Endothelial cell of umbilical vein (primary cell): ENCODE results near the gene TYROBP. TPM values are rescaled to one million over a fixed set of nuclear protein-coding genes. Genes with fewer than 3 reads are reported as not detected.

ENCODE experiments used
- BruUV-seq: library from RNA; stranded (reverse); fragments of 400-500 nt; replicated peaks from 2 replicates; lab custom pipeline; 2021; lab: Mats Ljungman, UMichigan
- CTCF ChIA-PET: fragments of 300-600, 350-600 bp; sonication (Branson Sonifier 250); formaldehyde crosslinking; loops from one replicate; lab custom pipeline; 2021; ENCODE audit warnings: antibody characterized with exemption, inconsistent platforms; lab: Charles Lee
- POLR2A ChIA-PET: fragments of 300-600, 350-600 bp; sonication (Branson Sonifier 250); formaldehyde crosslinking; loops from one replicate; lab custom pipeline; 2021; ENCODE audit warnings: antibody characterized with exemption, inconsistent platforms; lab: Charles Lee
- DNase-seq: peaks from one replicate; pipeline ENCODE4 v3.0.0-alpha.2; 2011; ENCODE audit warnings: low read depth, low spot score
- FAIRE-seq: peaks from 2 replicates; lab custom pipeline; 2011; peaks lifted over from hg19 to GRCh38; lab: Jason Lieb, UNC
- H2AFZ ChIP-seq: 2 replicates; pipeline ENCODE4 v1.6.0; 2012; ENCODE audit warnings: low read depth, low read length, control low read depth, inconsistent platforms
- H3K27ac ChIP-seq: 2 replicates; pipeline ENCODE4 v1.5.1; 2011; ENCODE audit warnings: low read depth, mild to moderate bottlenecking, control low read depth, low read length, moderate library complexity; ENCODE audit not compliant: insufficient read depth
- H3K27me3 ChIP-seq, 2 experiments: 2 replicates each; pipeline versions ENCODE4 v1.6.0 to v1.6.1; 2011; ENCODE audit warnings: low read length in 2 of 2, mixed read lengths in 1 of 2; ENCODE audit not compliant: control insufficient read depth in 2 of 2, insufficient read depth in 2 of 2
- H3K36me3 ChIP-seq, 2 experiments: 2 replicates in 1 of 2; 3 replicates in 1 of 2; pipeline ENCODE4 v1.5.1; 2011; ENCODE audit warnings: low read length in 2 of 2, mild to moderate bottlenecking in 1 of 2, moderate library complexity in 1 of 2; ENCODE audit not compliant: control insufficient read depth in 2 of 2, insufficient read depth in 2 of 2; ENCODE audit errors: extremely low read depth in 1 of 2
- H3K4me1 ChIP-seq: 3 replicates; pipeline ENCODE4 v1.5.1; 2011; ENCODE audit warnings: mild to moderate bottlenecking, low read length; ENCODE audit not compliant: control insufficient read depth, insufficient read depth; ENCODE audit errors: extremely low read depth
- H3K4me2 ChIP-seq: 2 replicates; pipeline ENCODE4 v1.6.1; 2011; ENCODE audit warnings: low read length, control low read depth, mixed read lengths; ENCODE audit not compliant: insufficient read depth
- H3K4me3 ChIP-seq, 3 experiments: fragments of 200-600 bp in 1 of 3; sonication (generic), shearing (Covaris generic) in 1 of 3; replicated peaks in 1 of 3; 2 replicates each; pipeline ENCODE4 v1.5.1; 2011 to 2016; ENCODE audit warnings: control low read depth in 3 of 3, low read length in 3 of 3, mild to moderate bottlenecking in 2 of 3, inconsistent platforms in 1 of 3, low read depth in 1 of 3, moderate library complexity in 1 of 3; ENCODE audit not compliant: insufficient read depth in 1 of 3
- H3K79me2 ChIP-seq: 2 replicates; pipeline ENCODE4 v1.6.0; 2012; ENCODE audit warnings: low read length, inconsistent platforms; ENCODE audit not compliant: control insufficient read depth, insufficient read depth
- H3K9ac ChIP-seq: replicated peaks from 2 replicates; pipeline ENCODE3; 2011; ENCODE audit warnings: low read length, control low read depth; ENCODE audit not compliant: insufficient read depth; ENCODE audit errors: extremely low read depth
- H3K9me1 ChIP-seq: replicated peaks from 3 replicates; pipeline ENCODE4 v1.6.0; 2011; ENCODE audit warnings: mild to moderate bottlenecking, low read length; ENCODE audit not compliant: control insufficient read depth, insufficient read depth; ENCODE audit errors: extremely low read depth
- H3K9me3 ChIP-seq: replicated peaks from 2 replicates; pipeline ENCODE4 v1.5.1; 2012; ENCODE audit warnings: low read length, inconsistent platforms; ENCODE audit not compliant: control insufficient read depth, insufficient read depth
- H4K20me1 ChIP-seq: replicated peaks from 2 replicates; pipeline ENCODE3; 2011; ENCODE audit warnings: mild to moderate bottlenecking, low read length; ENCODE audit not compliant: control insufficient read depth, insufficient read depth; ENCODE audit errors: extremely low read depth
- CTCF ChIP-seq, 2 donors: IDR thresholded peaks; 1 replicate in 1 of 2; 2 replicates in 1 of 2; pipeline ENCODE4 v1.5.1; 2011; ENCODE audit warnings: low read length in 2 of 2, mild to moderate bottlenecking in 2 of 2, moderate library complexity in 2 of 2, control low read depth in 1 of 2, inconsistent platforms in 1 of 2, low read depth in 1 of 2; ENCODE audit not compliant: insufficient read depth in 1 of 2; ENCODE audit errors: extremely low read depth in 1 of 2
- EZH2 ChIP-seq: IDR thresholded peaks from 2 replicates; pipeline ENCODE4 v1.6.1; 2012; ENCODE audit warnings: borderline replicate concordance, low read depth, mild to moderate bottlenecking, moderate library complexity, low read length, inconsistent platforms; ENCODE audit not compliant: severe bottlenecking
- FOS ChIP-seq: IDR thresholded peaks from 2 replicates; pipeline ENCODE4 v1.6.1; 2011; ENCODE audit warnings: mild to moderate bottlenecking, low read length, moderate library complexity, borderline replicate concordance; ENCODE audit not compliant: insufficient read depth
- GATA2 ChIP-seq: IDR thresholded peaks from 2 replicates; pipeline ENCODE4 v1.7.0; 2011; ENCODE audit warnings: low read depth, mild to moderate bottlenecking, moderate library complexity, mixed read lengths, low read length; ENCODE audit not compliant: insufficient read length, insufficient read depth
- JUN ChIP-seq: IDR thresholded peaks from 2 replicates; pipeline ENCODE4 v1.6.1; 2011; ENCODE audit warnings: borderline replicate concordance, low read depth; ENCODE audit not compliant: insufficient read length, insufficient read depth
- MYC ChIP-seq: IDR thresholded peaks from one replicate; pipeline ENCODE4 v1.6.1; 2011; ENCODE audit warnings: mild to moderate bottlenecking, low read depth, low read length
- POLR2A ChIP-seq: IDR thresholded peaks from 2 replicates; pipeline ENCODE4 v1.6.1; 2012; ENCODE audit warnings: low read depth, mild to moderate bottlenecking, control low read depth, low read length
- POLR2AphosphoS5 ChIP-seq: IDR thresholded peaks from 2 replicates; pipeline ENCODE4 v1.6.1; 2012; ENCODE audit warnings: low read depth, mild to moderate bottlenecking, control low read depth, low read length, moderate library complexity; ENCODE audit not compliant: insufficient read depth
- dilution Hi-C: fragments of 300-500 bp; cut with MboI; formaldehyde crosslinking; loops from one replicate; pipeline ENCODE4 v1.15.0; 2019; ENCODE audit warnings: low sequenced_read_pairs; ENCODE audit not compliant: extremely low pct_ligation_motif_present
- intact Hi-C: fragments of 100-400 bp; cut with micrococcal nuclease; formaldehyde crosslinking; loops from one replicate; pipeline ENCODE4 v1.10.0; 2022
- polyA plus RNA-seq, 4 experiments: library from polyadenylated mRNA; depleted of rRNA in 3 of 4; stranded (reverse) in 3 of 4; unstranded in 1 of 4; fragments of >200 nt; gene quantifications; 2 replicates each; pipeline versions ENCODE4 v1.2.1 to v1.2.3, GENCODE V29; 2011 to 2012; ENCODE audit warnings: missing spikeins in 1 of 4
- total RNA-seq: library from RNA; stranded (reverse); gene quantifications from 2 replicates; pipeline ENCODE4 v1.2.3, GENCODE V29; 2021
- TF ChIP-seq, protein P1 (sequence below): IDR thresholded peaks from 2 replicates; pipeline ENCODE4 v1.6.1; 2011; ENCODE audit not compliant: insufficient read depth, insufficient read length

The TYROBP gene
- total and polyA plus RNA-seq, 2 donors (not counting 3 experiments of a cell fraction or from before 2014, with no cell fraction given): not detected

DNA sequence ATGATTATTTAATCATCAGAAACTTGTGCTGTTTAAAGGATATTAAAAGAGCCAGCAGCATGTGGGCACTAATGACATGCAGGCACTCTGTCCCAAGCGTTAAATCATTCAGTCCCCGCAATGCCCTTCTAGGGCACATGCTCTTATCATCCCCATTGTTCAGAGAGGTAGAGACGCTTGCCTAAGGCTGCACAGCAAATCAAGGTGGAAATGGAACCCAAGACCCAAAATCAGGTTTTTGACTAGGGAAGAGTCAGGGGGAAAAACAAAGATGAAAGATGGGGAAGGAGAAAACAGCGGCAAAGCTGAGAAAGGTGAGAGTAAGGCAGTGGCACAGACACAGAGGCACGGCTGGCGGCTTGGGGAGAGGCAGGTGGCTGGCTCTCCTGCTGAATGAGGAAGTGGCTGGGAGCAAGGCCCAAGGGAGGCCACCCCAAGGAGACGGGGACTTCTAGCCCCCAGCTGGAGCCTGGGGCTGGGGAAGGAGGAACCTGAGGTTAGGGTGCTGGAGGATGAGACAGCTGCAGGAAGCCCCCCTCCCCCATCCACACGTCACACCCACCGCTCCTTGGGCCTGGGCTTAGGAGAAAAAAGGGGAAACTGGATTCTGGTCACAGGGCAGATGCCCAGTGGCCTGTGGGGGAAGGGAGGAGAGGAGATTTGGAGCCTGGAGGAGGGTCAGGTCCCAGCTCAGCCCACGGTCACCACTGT is 1.0 kb upstream of the TYROBP start:
- BruUV-seq: no TSS peak
- Histone ChIP-seq H2AFZ (no peak overlapping the region), H3K4me3 (no peak overlapping the region), H3K9me1 (no peaks in the 10 kb centered on the region), H4K20me1 (no peaks in the 10 kb centered on the region), H3K4me1 (no peaks in the 10 kb centered on the region), H3K4me2 (no peak overlapping the region), H3K9me3 (no peaks in the 10 kb centered on the region), H3K79me2 (no peaks in the 10 kb centered on the region), H3K36me3 (no peaks in the 10 kb centered on the region), H3K27ac (no peak overlapping the region), H3K27me3 (no peaks in the 10 kb centered on the region), H3K9ac (no peak overlapping the region)
- dilution Hi-C loops (no loop called here), intact Hi-C loops (no loop called here)
- FAIRE-seq: no peak
- DNase-seq: no peak
- ChIA-PET CTCF (no interaction called here), POLR2A (no interaction called here)
- TF ChIP-seq, protein P1, sequence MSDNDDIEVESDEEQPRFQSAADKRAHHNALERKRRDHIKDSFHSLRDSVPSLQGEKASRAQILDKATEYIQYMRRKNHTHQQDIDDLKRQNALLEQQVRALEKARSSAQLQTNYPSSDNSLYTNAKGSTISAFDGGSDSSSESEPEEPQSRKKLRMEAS: no peak
- TF ChIP-seq POLR2AphosphoS5: no peak

DNA sequence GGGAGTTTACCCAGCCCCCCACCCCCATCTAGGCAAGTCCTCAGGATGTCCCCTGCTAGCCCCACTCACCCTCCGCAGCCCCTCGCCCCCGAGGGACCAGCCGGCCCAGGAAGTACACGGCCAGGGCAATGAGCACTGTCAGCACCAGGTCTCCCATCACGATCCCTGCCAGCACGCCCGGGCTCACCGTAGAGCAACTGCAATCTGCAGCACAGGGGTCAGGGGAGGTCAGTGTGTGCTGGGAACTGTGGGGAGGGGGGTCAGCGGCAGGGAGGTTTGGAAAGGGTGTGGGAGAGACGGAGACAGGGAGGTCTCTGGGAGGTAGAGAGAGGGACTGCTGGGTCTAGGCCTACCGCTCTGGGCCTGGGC is 734 bp downstream of the TYROBP start:
- dilution Hi-C loops (no loop called here), intact Hi-C loops (no loop called here)
- H4K20me1 ChIP-seq: no peaks in the 10 kb centered on the region
- no peak for DNase-seq
- ChIA-PET CTCF (no interaction called here), POLR2A (no interaction called here)
- H3K36me3 ChIP-seq: no peaks in the 10 kb centered on the region
- H3K27me3 ChIP-seq: peaks cover 0 to 4% of the 10 kb centered on the region in 2 experiments
- TF ChIP-seq POLR2A (no peak), MYC (no peak), EZH2 (no peak), GATA2 (no peak), CTCF (IDR thresholded peaks at IDR 0.05; ENCODE audit: extremely low read depth in 1 of 2, insufficient read depth in 1 of 2, low read depth in 1 of 2, low read length in 2 of 2) (no peak), POLR2AphosphoS5 (no peak), FOS (no peak), JUN (no peak)
- TF ChIP-seq, protein P1: no peak
- H3K9ac ChIP-seq: no peak overlapping the region
- no TSS peak for BruUV-seq
- H3K4me1 ChIP-seq: peaks cover 2% of the 10 kb centered on the region
- no peak overlapping the region for H3K27ac ChIP-seq
- H3K9me3 ChIP-seq: no peaks in the 10 kb centered on the region
- FAIRE-seq: no peak
- no peak overlapping the region for H2AFZ ChIP-seq
- H3K4me2 ChIP-seq: no peak overlapping the region
- H3K79me2 ChIP-seq: no peaks in the 10 kb centered on the region
- H3K9me1 ChIP-seq: no peaks in the 10 kb centered on the region
- H3K4me3 ChIP-seq: no peak overlapping the region
